GM15510 (cell line): ENCODE measurements around the gene SYCP2L.

Experiments
- POLR2A ChIP-seq: IDR thresholded peaks from 3 replicates; pipeline ENCODE4 v1.6.1; 2011; ENCODE audit warnings: borderline replicate concordance; ENCODE audit not compliant: insufficient read length; ENCODE audit errors: extremely low read depth

SYCP2L gene

DNA sequence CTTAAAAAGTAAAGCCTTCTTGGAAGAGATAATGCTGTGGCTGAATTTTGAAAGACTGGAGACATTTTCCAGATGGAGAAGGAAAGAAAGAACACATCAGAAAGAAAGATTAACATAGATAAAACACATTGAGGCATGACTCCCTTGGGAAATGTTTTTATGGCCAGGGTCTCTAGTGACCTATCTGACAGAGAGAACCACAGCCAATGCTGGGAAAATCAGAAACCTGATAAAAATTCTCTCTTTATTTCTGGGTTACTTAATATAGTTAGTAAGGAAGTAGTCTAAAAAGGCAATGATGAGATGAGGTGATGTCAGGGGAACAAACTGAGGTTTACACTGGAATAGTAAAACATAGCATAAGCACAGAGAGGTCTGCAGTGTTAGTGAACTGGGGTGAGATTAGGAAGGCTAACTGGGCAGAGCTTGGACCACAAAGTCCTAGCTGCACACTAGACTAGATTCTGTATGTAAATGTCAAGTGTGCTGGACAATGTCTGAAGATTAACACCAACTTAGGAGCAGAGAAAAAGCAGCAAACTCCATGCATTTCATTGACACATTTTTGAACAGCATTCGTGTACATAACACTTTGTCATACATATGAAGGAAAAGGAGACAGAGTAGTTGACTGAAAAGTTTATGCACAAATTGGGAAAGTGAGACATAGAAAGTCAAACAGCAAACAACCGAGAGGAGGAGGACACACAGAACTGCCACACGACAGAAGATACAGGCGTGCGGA is 126.3 kb downstream of the SYCP2L start:
- no peak for TF ChIP-seq POLR2A

GRCh38 chr6:11013721-11014070 is 126.8 kb downstream of the SYCP2L start:
- TF ChIP-seq POLR2A = no peak

GRCh38 chr6:11015102-11015501 is 128.2 kb downstream of the SYCP2L start:
- TF ChIP-seq POLR2A = no peak

DNA sequence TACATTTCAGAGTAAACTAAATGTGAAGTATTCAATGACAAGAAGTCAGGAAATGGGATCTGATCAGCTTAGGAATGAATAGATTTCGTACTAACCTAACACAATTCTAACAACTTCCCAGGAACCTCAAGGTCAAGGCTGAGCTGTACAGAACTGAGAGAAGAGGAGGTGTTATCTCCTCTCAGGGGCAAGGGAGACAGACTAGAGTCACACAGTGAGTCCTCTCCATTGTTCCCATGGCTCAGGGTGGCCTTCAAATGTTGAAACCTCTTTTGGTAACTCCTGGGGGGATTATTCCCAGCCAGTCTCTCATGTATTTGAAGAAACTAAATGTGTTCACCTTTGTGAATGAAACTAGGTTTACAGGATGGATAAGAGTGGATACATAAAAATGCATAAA is 129.6 kb downstream of the SYCP2L start:
- TF ChIP-seq POLR2A = no peak

DNA sequence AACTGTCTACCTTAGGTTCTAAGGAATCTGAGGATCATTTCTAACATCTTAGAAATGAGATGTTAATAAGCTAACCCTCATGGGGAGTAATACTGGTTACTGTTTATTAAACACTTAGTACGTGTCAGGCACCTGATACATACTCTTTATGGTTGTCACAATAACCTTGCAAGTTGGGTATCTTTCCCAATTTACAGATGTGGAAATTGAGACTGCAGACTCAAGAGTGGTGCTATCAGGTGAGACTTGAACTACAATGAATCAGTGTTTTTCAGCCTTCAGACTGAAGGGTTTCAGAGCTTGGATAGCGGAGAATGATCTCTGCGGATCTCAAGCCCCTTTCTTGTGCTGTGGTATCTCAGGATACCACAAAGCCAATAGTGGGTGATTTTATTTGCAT is 130.2 kb downstream of the SYCP2L start:
- no peak for TF ChIP-seq POLR2A

DNA sequence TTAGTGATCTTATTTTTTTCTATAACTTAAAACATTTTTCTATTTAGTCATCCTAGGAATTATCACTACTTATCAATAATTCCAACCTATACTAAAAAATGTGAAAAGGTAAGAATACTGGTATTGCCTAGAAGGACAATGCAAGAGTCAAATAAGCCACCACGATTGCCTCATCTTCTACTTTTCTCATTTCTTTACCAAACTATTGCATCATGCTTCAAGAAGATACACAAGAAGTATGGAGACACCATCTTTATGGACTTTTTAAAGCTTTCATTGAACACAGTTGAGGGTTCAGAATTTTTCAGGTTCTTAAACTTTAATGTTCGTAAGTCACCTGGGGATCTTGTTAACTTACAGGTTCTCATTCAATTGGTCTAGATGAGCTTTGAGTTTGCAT is 131.4 kb downstream of the SYCP2L start:
- TF ChIP-seq POLR2A = no peak

- TF ChIP-seq POLR2A = no peak
Observed at GRCh38 chr6:11021003-11021402, 134.2 kb downstream of the SYCP2L start.

- TF ChIP-seq POLR2A = no peak
Observed at GRCh38 chr6:11021714-11022113, 134.9 kb downstream of the SYCP2L start.

- no peak for TF ChIP-seq POLR2A
Observed at GRCh38 chr6:11023032-11023431, 136.2 kb downstream of the SYCP2L start.
